ENCODE data around the gene ATRAID.

Gene ATRAID

GRCh38 chr2:27222407-27222806 lies 10.6 kb downstream of the ATRAID start:
- POLR2A ChIA-PET: interaction anchor here (1.0 kb wide), 1 partner anchor 9 kb away, joined by 4 read pairs; no protein-coding TSS in a partner anchor
- TF ChIP-seq SUZ12 (IDR thresholded peaks at IDR 0.05): no peak
- TF ChIP-seq FOXA1 (IDR thresholded peaks at IDR 0.05): no peak
- no peak for TF ChIP-seq FOXM1 (IDR thresholded peaks at IDR 0.05; ENCODE audit: borderline replicate concordance)
- TF ChIP-seq ELF4 (IDR thresholded peaks at IDR 0.05): no peak
- CTCF ChIA-PET: no interaction called here
- no peak for DNase-seq (ENCODE audit: extremely low spot score)

GRCh38 chr2:27223416-27223815 lies 11.6 kb downstream of the ATRAID start:
- DNase-seq (ENCODE audit: extremely low spot score): no peak
- TF ChIP-seq FOXM1 (IDR thresholded peaks at IDR 0.05; ENCODE audit: borderline replicate concordance): no peak
- no peak for TF ChIP-seq CTBP1 (IDR thresholded peaks at IDR 0.05; ENCODE audit: borderline replicate concordance)
- no peak for TF ChIP-seq ARNT (IDR thresholded peaks at IDR 0.05)
- no peak for TF ChIP-seq LEF1 (IDR thresholded peaks at IDR 0.05; ENCODE audit: borderline replicate concordance)
- TF ChIP-seq SUZ12 (IDR thresholded peaks at IDR 0.05): no peak
- no peak for TF ChIP-seq NFRKB (IDR thresholded peaks at IDR 0.05)
- no peak for TF ChIP-seq L3MBTL2 (conservative IDR thresholded peaks at IDR 0.05)
- ChIA-PET CTCF (no interaction called here), POLR2A (interaction anchor here (1.0 kb wide), 1 partner anchor 8 kb away, joined by 4 read pairs; no protein-coding TSS in a partner anchor)

- no peak for DNase-seq (ENCODE audit: extremely low spot score)
- CTCF ChIA-PET: no interaction called here
- TF ChIP-seq LEF1 (IDR thresholded peaks at IDR 0.05; ENCODE audit: borderline replicate concordance): no peak
- no peak for TF ChIP-seq ZNF384 (IDR thresholded peaks at IDR 0.05)
- TF ChIP-seq HDGF (IDR thresholded peaks at IDR 0.05; ENCODE audit: borderline replicate concordance): no peak
- no peak for TF ChIP-seq SP1 (IDR thresholded peaks at IDR 0.05)
- TF ChIP-seq FOXM1 (IDR thresholded peaks at IDR 0.05; ENCODE audit: borderline replicate concordance): no peak
- TF ChIP-seq SUZ12 (IDR thresholded peaks at IDR 0.05): no peak
- TF ChIP-seq ARNT (IDR thresholded peaks at IDR 0.05): no peak
- TF ChIP-seq L3MBTL2 (conservative IDR thresholded peaks at IDR 0.05): no peak
- TF ChIP-seq TARDBP (IDR thresholded peaks at IDR 0.05): no peak
- no peak for TF ChIP-seq ELF4 (IDR thresholded peaks at IDR 0.05)
- TF ChIP-seq CTBP1 (IDR thresholded peaks at IDR 0.05; ENCODE audit: borderline replicate concordance): no peak
- POLR2A ChIA-PET: interaction anchor here (0.6 to 1.3 kb wide), 4 partner anchors 16 to 97 kb away, joined by 3 read pairs; no protein-coding TSS in a partner anchor
These were observed 13.7 kb downstream of the ATRAID start for GRCh38 chr2:27225526-27225925.

- POLR2A ChIA-PET: no interaction called here
- no peak for DNase-seq (ENCODE audit: extremely low spot score)
- CTCF ChIA-PET: no interaction called here
- TF ChIP-seq ARNT (IDR thresholded peaks at IDR 0.05): no peak
- TF ChIP-seq HDGF (IDR thresholded peaks at IDR 0.05; ENCODE audit: borderline replicate concordance): no peak
- TF ChIP-seq FOXK2 (IDR thresholded peaks at IDR 0.05): no peak
- no peak for TF ChIP-seq TARDBP (IDR thresholded peaks at IDR 0.05)
- no peak for TF ChIP-seq FOXA1 (IDR thresholded peaks at IDR 0.05)
- TF ChIP-seq BHLHE40 (IDR thresholded peaks at IDR 0.05; ENCODE audit: borderline replicate concordance): no peak
- TF ChIP-seq SP1 (IDR thresholded peaks at IDR 0.05): no peak
- TF ChIP-seq L3MBTL2 (conservative IDR thresholded peaks at IDR 0.05): no peak
- TF ChIP-seq PKNOX1 (IDR thresholded peaks at IDR 0.05): no peak
- no peak for TF ChIP-seq FOXM1 (IDR thresholded peaks at IDR 0.05; ENCODE audit: borderline replicate concordance)
- no peak for TF ChIP-seq ZNF384 (IDR thresholded peaks at IDR 0.05)
- TF ChIP-seq SUZ12 (IDR thresholded peaks at IDR 0.05): no peak
- TF ChIP-seq NFRKB (IDR thresholded peaks at IDR 0.05): no peak
- TF ChIP-seq ELF4 (IDR thresholded peaks at IDR 0.05): no peak
- no peak for TF ChIP-seq CTBP1 (IDR thresholded peaks at IDR 0.05; ENCODE audit: borderline replicate concordance)
- no peak for TF ChIP-seq LEF1 (IDR thresholded peaks at IDR 0.05; ENCODE audit: borderline replicate concordance)
These were observed 15.7 kb downstream of the ATRAID start for GRCh38 chr2:27227501-27227900.

GRCh38 chr2:27231921-27232320 lies 20.1 kb downstream of the ATRAID start:
- CTCF ChIA-PET: interaction anchor here (0.6 to 1.4 kb wide), 2 partner anchors 10 to 57 kb away, joined by 3 read pairs; no protein-coding TSS in a partner anchor

GRCh38 chr2:27233341-27233740 lies 21.5 kb downstream of the ATRAID start:
- ChIA-PET POLR2A (interaction anchor here (0.6 to 1.6 kb wide), 2 partner anchors 16 to 21 kb away, joined by 3 to 4 read pairs; partner anchors contain the start of genes ATRAID and SLC5A6), CTCF (interaction anchor here (0.6 kb wide), 1 partner anchor 134 kb away, joined by 5 read pairs; no protein-coding TSS in a partner anchor)
- no peak for TF ChIP-seq PKNOX1 (IDR thresholded peaks at IDR 0.05)
- TF ChIP-seq LEF1 (IDR thresholded peaks at IDR 0.05; ENCODE audit: borderline replicate concordance): no peak
- no peak for TF ChIP-seq SUZ12 (IDR thresholded peaks at IDR 0.05)
- TF ChIP-seq HDGF (IDR thresholded peaks at IDR 0.05; ENCODE audit: borderline replicate concordance): no peak
- TF ChIP-seq FOXK2 (IDR thresholded peaks at IDR 0.05): no peak
- no peak for TF ChIP-seq L3MBTL2 (conservative IDR thresholded peaks at IDR 0.05)
- no peak for TF ChIP-seq SP1 (IDR thresholded peaks at IDR 0.05)
- TF ChIP-seq FOXM1 (IDR thresholded peaks at IDR 0.05; ENCODE audit: borderline replicate concordance): no peak
- no peak for TF ChIP-seq NFRKB (IDR thresholded peaks at IDR 0.05)
- TF ChIP-seq ARNT (IDR thresholded peaks at IDR 0.05): no peak
- no peak for TF ChIP-seq TARDBP (IDR thresholded peaks at IDR 0.05)
- TF ChIP-seq FOXA1 (IDR thresholded peaks at IDR 0.05): no peak
- TF ChIP-seq ZNF384 (IDR thresholded peaks at IDR 0.05): no peak
- no peak for TF ChIP-seq CTBP1 (IDR thresholded peaks at IDR 0.05; ENCODE audit: borderline replicate concordance)
- no peak for TF ChIP-seq BHLHE40 (IDR thresholded peaks at IDR 0.05; ENCODE audit: borderline replicate concordance)
- TF ChIP-seq ELF4 (IDR thresholded peaks at IDR 0.05): no peak
- no peak for DNase-seq (ENCODE audit: extremely low spot score)

More at GRCh38 chr2:27231921-27232320, 20.1 kb downstream of the ATRAID start:
- DNase-seq (ENCODE audit: extremely low spot score): no peak
- TF ChIP-seq HDGF (IDR thresholded peaks at IDR 0.05; ENCODE audit: borderline replicate concordance): no peak
- no peak for TF ChIP-seq TARDBP (IDR thresholded peaks at IDR 0.05)
- TF ChIP-seq BHLHE40 (IDR thresholded peaks at IDR 0.05; ENCODE audit: borderline replicate concordance): no peak
- no peak for TF ChIP-seq ZNF384 (IDR thresholded peaks at IDR 0.05)
- TF ChIP-seq LEF1 (IDR thresholded peaks at IDR 0.05; ENCODE audit: borderline replicate concordance): no peak
- no peak for TF ChIP-seq ARNT (IDR thresholded peaks at IDR 0.05)
- TF ChIP-seq PKNOX1 (IDR thresholded peaks at IDR 0.05): no peak
- no peak for TF ChIP-seq SUZ12 (IDR thresholded peaks at IDR 0.05)
- no peak for TF ChIP-seq FOXA1 (IDR thresholded peaks at IDR 0.05)
- TF ChIP-seq SP1 (IDR thresholded peaks at IDR 0.05): no peak
- TF ChIP-seq NFRKB (IDR thresholded peaks at IDR 0.05): no peak
- no peak for TF ChIP-seq L3MBTL2 (conservative IDR thresholded peaks at IDR 0.05)
- no peak for TF ChIP-seq ELF4 (IDR thresholded peaks at IDR 0.05)
- no peak for TF ChIP-seq FOXM1 (IDR thresholded peaks at IDR 0.05; ENCODE audit: borderline replicate concordance)
- TF ChIP-seq CTBP1 (IDR thresholded peaks at IDR 0.05; ENCODE audit: borderline replicate concordance): no peak
- POLR2A ChIA-PET: interaction anchor here (0.6 to 1.9 kb wide), 4 partner anchors 9 to 283 kb away, joined by 3 to 5 read pairs (median 4); partner anchors contain the start of gene CAD

Measured in HEK293T (cell line).